NCI-H1417 (cell line): Measurements from ENCODE around the gene KLC4.
"Not testable (repeated sequence)": the region's sequence is repeated elsewhere in the genome, so short reads cannot be mapped to it uniquely, and the experiment has no call there.

Experiments
- DNase-seq, 3 experiments: peaks; one replicate each; lab custom pipeline; 2025; lab: John Stamatoyannopoulos, UW

KLC4 gene

GRCh38 chr6:43036712-43037111 is 22.7 kb upstream of the KLC4 start:
- DNase-seq, result no peak

GRCh38 chr6:43037197-43037596 is 22.2 kb upstream of the KLC4 start:
- DNase-seq, result no peak

GRCh38 chr6:43037706-43038105 is 21.7 kb upstream of the KLC4 start:
- DNase-seq, result no peak

- no peak for DNase-seq
These were observed 20.7 kb upstream of the KLC4 start for GRCh38 chr6:43038727-43039126.

- DNase-seq, result no peak
These were observed 18.7 kb upstream of the KLC4 start for GRCh38 chr6:43040542-43041257.

GRCh38 chr6:43041475-43041874 is 18.0 kb upstream of the KLC4 start:
- DNase-seq, result not testable (repeated sequence)

- DNase-seq, result no peak
These were observed 16.1 kb upstream of the KLC4 start for GRCh38 chr6:43043310-43043709.

GRCh38 chr6:43045371-43045930 is 14.0 kb upstream of the KLC4 start:
- DNase-seq, result no peak

GRCh38 chr6:43047998-43048397 is 11.4 kb upstream of the KLC4 start:
- no peak for DNase-seq

GRCh38 chr6:43050981-43051380 is 8.4 kb upstream of the KLC4 start:
- DNase-seq, result no peak

- DNase-seq, result no peak
These were observed 7.1 kb upstream of the KLC4 start for GRCh38 chr6:43052225-43052841.

- DNase-seq, result peak in 2 of 3 experiments; percentile 35 to 42
These were observed 6.4 kb upstream of the KLC4 start for GRCh38 chr6:43052842-43053544.

GRCh38 chr6:43053545-43054205 is 5.8 kb upstream of the KLC4 start, which contains the start of gene CUL7:
TSS of gene CUL7 (minus strand) at chr6:43053851. CDS start at chr6:43052788, 1,063 bp downstream.
- peak; percentile 88 to 96 (median 92) for DNase-seq

- peak in 1 of 3 experiments; percentile 15 for DNase-seq
These were observed 5.1 kb upstream of the KLC4 start for GRCh38 chr6:43054206-43054943.

GRCh38 chr6:43055966-43056365 is 3.5 kb upstream of the KLC4 start:
- DNase-seq, result no peak

- no peak for DNase-seq
These were observed 900 bp upstream of the KLC4 start for GRCh38 chr6:43058531-43058930.

- peak; percentile 28 to 72 (median 62) for DNase-seq
These were observed 763 bp downstream of the KLC4 start for GRCh38 chr6:43060034-43060754.

GRCh38 chr6:43060755-43061633 is 1.6 kb downstream of the KLC4 start:
- DNase-seq, result no peak

- no peak for DNase-seq
These were observed 2.4 kb downstream of the KLC4 start for GRCh38 chr6:43061861-43062260.

- DNase-seq, result no peak
These were observed 3.4 kb downstream of the KLC4 start for GRCh38 chr6:43062818-43063217.
